ENCODE measurements around the gene UGP2. TPM values are rescaled to one million over a fixed set of nuclear protein-coding genes. Genes with fewer than 3 reads are reported as not detected.
"Not testable (repeated sequence)": the region's sequence is repeated elsewhere in the genome, so short reads cannot be mapped to it uniquely, and the experiment has no call there.

UGP2 gene
- total RNA-seq, 2 donors from 2014 or later: 85.9 to 90.8 TPM

GRCh38 chr2:63902149-63902548, 60.5 kb downstream of the UGP2 start:
- Mint-ChIP-seq H3K9me3 (no peaks in the 10 kb centered on the region), H3K36me3 (peaks cover 41% of the 10 kb centered on the region), H3K4me1 (ENCODE audit: low read depth in 2 of 2) (peaks cover 3 to 8% of the 10 kb centered on the region in 2 donors), H3K4me3 (no peak overlapping the region), H3K27me3 (no peaks in the 10 kb centered on the region), H3K27ac (no peak overlapping the region)
- ATAC-seq: peak in 1 of 2 donors; percentile 44
- DNase-seq (ENCODE audit: low spot score): no peak

GRCh38 chr2:63903003-63903402, 61.3 kb downstream of the UGP2 start:
- no peak overlapping the region for H3K4me3 Mint-ChIP-seq
- ATAC-seq (no peak), DNase-seq (ENCODE audit: low spot score) (no peak)
- H3K27me3 Mint-ChIP-seq: no peaks in the 10 kb centered on the region
- H3K9me3 Mint-ChIP-seq: no peaks in the 10 kb centered on the region
- H3K36me3 Mint-ChIP-seq: peaks cover 40% of the 10 kb centered on the region
- peaks cover 3 to 8% of the 10 kb centered on the region in 2 donors for H3K4me1 Mint-ChIP-seq (ENCODE audit: low read depth in 2 of 2)
- H3K27ac Mint-ChIP-seq: no peak overlapping the region

GRCh38 chr2:63914311-63914710, 72.6 kb downstream of the UGP2 start:
- H3K4me3 Mint-ChIP-seq: no peak overlapping the region
- no peaks in the 10 kb centered on the region for H3K4me1 Mint-ChIP-seq (ENCODE audit: low read depth in 2 of 2)
- no peak overlapping the region for H3K27ac Mint-ChIP-seq
- no peaks in the 10 kb centered on the region for H3K27me3 Mint-ChIP-seq
- peaks cover 21% of the 10 kb centered on the region for H3K36me3 Mint-ChIP-seq
- H3K9me3 Mint-ChIP-seq: no peaks in the 10 kb centered on the region
- DNase-seq (ENCODE audit: low spot score) (no peak), ATAC-seq (no peak)

- peaks cover 42% of the 10 kb centered on the region for H3K36me3 Mint-ChIP-seq
- ATAC-seq (no peak), DNase-seq (ENCODE audit: low spot score) (no peak)
- H3K4me3 Mint-ChIP-seq: no peak overlapping the region
- no peaks in the 10 kb centered on the region for H3K27me3 Mint-ChIP-seq
- H3K4me1 Mint-ChIP-seq (ENCODE audit: low read depth in 2 of 2): peaks cover 10 to 25% of the 10 kb centered on the region in 2 donors
- no peaks in the 10 kb centered on the region for H3K9me3 Mint-ChIP-seq
- H3K27ac Mint-ChIP-seq: no peak overlapping the region
These were observed 85.1 kb downstream of the UGP2 start for GRCh38 chr2:63926815-63927214.

- not testable (repeated sequence) for H3K27ac Mint-ChIP-seq; H3K9me3 Mint-ChIP-seq; H3K27me3 Mint-ChIP-seq; DNase-seq (ENCODE audit: low spot score); ATAC-seq; H3K4me3 Mint-ChIP-seq
- Mint-ChIP-seq H3K4me1 (ENCODE audit: low read depth in 2 of 2) (peaks cover 10 to 25% of the 10 kb centered on the region in 2 donors), H3K36me3 (peaks cover 42% of the 10 kb centered on the region)
These were observed 90.4 kb downstream of the UGP2 start for GRCh38 chr2:63932104-63932503.

Other genes starting within 250 kb of the UGP2 start
- 10 to 100 TPM; 12.8 to 19.7 TPM for gene VPS54, start 177.5 kb downstream of the UGP2 start, total RNA-seq